Stimulated activated CD4-positive, alpha-beta T cell treated with anti-CD3 and anti-CD28 coated beads, Interleukin-12 subunit alpha, Interleukin-12 subunit beta, amount 100 ng/mL, for 4 hours (primary cell): ENCODE data around the gene TACR1.

ENCODE experiments used
- DNase-seq: peaks from one replicate; pipeline ENCODE4 v3.0.0-alpha.2; 2020

Gene TACR1

GRCh38 chr2:75007061-75007460 lies 192.3 kb downstream of the TACR1 start:
- no peak for DNase-seq

GRCh38 chr2:75006041-75006440 lies 193.3 kb downstream of the TACR1 start:
- DNase-seq = no peak

GRCh38 chr2:75003773-75004172 lies 195.5 kb downstream of the TACR1 start:
- no peak for DNase-seq

- no peak for DNase-seq
Observed at GRCh38 chr2:75003276-75003675, 196.0 kb downstream of the TACR1 start.

- DNase-seq = no peak
Observed at GRCh38 chr2:75002007-75002406, 197.3 kb downstream of the TACR1 start.

GRCh38 chr2:74999468-74999867 lies 199.9 kb downstream of the TACR1 start:
- no peak for DNase-seq
